Tongue (tissue), 2 donors: ENCODE measurements around the gene CARMIL3. TPM values are rescaled to one million over a fixed set of nuclear protein-coding genes. Genes with fewer than 3 reads are reported as not detected.
"Not testable (repeated sequence)": the region's sequence is repeated elsewhere in the genome, so short reads cannot be mapped to it uniquely, and the experiment has no call there.

Experiments used
- DNase-seq: peaks from one replicate; pipeline ENCODE4 v3.0.0-alpha.2; 2015
- total RNA-seq: library from RNA; depleted of rRNA; stranded (reverse); fragments of >200 nt; gene quantifications from one replicate; pipeline ENCODE4 v1.2.3, GENCODE V29; 2014

CARMIL3 gene
- total RNA-seq, 1 donor from 2014 or later = 0.72 TPM

DNA sequence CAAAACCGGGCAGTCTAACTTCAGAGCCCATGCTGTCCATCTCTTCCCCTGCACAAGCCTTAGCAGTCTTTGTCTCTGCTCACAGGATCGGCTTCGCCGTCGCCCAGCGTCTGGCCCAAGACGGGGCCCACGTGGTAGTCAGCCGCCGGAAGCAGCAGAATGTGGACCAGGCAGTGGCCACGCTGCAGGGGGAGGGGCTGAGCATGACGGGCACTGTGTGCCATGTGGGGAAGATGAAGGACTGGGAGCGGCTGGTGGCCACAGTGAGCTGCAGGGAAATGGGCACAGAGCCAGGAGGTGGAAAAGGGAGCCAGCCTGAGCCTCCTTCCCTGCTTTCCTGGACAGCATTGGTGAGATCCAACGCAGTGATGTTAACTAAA lies 14.2 kb upstream of the CARMIL3 start:
- no peak for DNase-seq

- no peak for DNase-seq
These were observed 13.1 kb upstream of the CARMIL3 start for GRCh38 chr14:24038686-24039085.

GRCh38 chr14:24040692-24041091 lies 11.1 kb upstream of the CARMIL3 start:
- no peak for DNase-seq

DNA sequence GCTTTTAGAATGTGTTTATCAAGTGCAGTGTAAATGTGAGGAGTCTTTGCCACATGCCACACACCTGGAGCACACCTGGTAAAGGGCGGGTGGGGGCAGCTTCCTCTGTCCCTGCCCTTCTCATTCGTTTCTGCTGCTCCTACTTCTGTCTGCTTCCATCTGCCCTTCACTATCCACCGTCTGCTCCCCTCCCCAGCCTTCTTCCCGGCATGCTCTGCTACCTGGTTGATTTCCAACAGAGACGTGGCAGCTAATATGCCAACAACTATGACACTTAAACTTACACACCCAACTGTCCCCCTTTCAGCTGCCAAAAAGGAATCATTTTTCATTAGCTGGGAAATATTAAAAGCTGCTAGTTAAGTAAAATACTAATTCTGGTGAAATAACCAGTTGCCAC lies 9.1 kb upstream of the CARMIL3 start:
- DNase-seq = no peak

GRCh38 chr14:24049002-24049401 lies 2.8 kb upstream of the CARMIL3 start:
- DNase-seq = not testable (repeated sequence)

DNA sequence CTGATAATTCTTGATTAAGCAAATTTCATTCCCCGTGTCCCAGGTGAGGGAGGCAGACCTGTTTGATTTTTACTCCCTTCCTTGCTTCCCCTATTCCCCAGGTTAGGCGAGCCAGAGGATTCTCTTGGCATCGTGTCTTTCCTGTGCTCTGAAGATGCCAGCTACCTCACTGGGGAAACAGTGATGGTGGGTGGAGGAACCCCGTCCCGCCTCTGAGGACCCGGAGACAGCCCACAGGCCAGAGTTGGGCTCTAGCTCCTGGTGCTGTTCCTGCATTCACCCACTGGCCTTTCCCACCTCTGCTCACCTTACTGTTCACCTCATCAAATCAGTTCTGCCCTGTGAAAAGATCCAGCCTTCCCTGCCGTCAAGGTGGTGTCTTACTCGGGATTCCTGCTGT lies 1.1 kb upstream of the CARMIL3 start:
- DNase-seq = not testable (repeated sequence)

DNA sequence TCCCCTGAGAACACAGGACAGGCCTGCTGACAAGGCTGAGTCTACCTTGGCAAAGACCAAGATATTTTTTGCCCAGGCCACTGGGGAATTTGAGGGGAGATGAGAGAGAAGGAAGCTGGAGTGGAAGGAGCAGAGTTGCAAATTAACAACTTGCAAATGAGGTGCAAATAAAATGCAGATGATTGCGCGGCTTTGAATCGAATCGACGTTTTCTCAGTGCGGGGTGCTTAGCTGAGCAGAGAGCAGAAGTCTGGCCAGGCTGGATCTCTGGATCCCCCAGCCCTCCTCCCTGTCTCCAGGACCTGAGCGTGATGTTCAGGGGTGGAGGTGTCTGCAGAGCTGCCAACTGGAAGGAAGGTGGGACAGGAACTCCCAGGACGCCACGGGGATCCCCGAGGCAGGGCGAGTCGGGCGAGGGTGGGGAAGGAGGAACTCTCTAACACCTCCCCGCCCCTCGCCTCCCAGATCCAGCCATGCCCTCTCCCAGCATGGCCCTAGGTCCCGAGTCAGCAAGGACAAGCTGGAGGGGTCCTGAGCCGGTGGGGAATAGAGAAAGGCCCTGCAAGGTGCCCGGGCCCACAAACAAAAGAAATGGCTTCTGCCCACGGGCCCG lies 527 bp upstream of the CARMIL3 start:
- no peak for DNase-seq

DNA sequence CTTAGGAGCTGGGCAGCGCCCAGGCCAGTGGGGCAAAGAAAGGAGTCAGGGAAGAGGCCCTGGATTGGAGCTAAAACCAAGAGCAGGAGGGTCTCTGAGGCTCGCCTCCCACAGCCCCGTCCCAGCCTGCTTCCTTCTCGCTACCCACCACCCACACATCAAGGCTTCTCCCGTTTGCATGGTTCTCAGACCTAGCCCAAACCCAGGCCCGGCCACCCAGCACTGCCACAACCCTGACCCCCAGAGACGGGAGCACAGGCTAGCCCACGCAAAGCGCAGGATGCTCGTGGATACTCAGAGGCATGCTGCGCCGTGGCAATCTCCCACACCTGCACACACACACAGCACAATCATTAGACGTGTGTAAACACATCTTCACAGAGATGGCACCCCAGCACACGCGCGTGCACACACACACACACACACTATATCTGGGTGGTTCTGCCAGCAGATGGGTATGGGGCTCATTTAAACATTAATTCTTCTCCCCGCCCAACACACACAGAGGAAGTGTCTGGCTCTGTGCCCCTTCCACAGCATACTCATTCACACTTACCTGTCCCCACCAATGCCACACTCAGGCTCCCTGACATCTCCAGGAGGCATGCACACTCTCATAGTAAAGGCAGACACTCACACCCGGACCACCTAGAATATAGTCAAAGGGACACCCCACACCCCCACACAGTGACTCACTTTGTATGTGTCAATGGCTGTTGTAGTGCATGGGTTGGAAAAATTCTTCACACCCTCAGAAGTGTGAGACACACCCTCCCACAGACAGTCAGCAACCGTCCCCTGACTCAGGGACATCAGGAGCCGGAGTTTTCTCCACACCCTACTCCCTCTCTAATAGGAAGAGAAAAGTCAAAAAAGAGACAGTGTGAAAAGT lies 1.1 kb downstream of the CARMIL3 start:
- DNase-seq = no peak

GRCh38 chr14:24053548-24054323 lies 1.9 kb downstream of the CARMIL3 start:
- DNase-seq = no peak

DNA sequence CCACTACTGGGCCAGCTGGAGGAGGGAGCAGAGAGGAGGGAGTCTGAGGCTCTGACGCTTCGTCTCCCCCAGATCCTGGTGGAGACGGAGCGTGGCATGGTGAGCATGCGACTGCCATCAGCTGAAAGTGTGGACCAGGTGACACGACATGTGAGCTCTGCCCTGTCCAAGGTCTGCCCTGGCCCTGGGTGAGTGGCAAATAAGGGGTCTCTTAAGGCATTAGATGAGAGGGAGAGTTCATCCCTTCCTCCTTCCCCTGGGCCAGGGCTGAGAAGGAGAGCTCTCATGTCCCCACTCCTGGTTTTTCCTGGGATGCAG lies 2.5 kb downstream of the CARMIL3 start:
- no peak for DNase-seq

GRCh38 chr14:24054646-24055045 lies 2.8 kb downstream of the CARMIL3 start:
- no peak for DNase-seq

- no peak for DNase-seq
These were observed 4.4 kb downstream of the CARMIL3 start for GRCh38 chr14:24055971-24056799.

DNA sequence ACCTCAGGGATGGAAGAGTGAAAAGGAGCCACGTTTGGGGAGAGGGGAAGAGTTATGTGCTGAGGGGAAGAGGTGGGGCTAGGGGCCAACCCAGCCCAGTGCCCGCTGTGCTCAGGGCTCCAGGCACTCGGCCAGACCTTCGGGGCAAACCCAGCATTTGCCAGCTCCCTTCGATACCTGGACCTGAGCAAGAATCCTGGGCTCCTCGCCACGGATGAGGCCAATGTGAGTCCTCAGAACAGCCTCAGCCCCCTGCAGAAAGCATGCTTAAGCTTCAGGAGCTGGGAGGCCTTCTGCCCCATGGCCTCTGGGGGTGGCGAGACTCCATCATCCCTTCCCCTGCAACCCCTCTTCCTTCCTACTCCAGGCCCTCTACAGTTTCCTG lies 5.0 kb downstream of the CARMIL3 start:
- DNase-seq = no peak

GRCh38 chr14:24057271-24057670 lies 5.5 kb downstream of the CARMIL3 start:
- no peak for DNase-seq

GRCh38 chr14:24057867-24058259 lies 6.1 kb downstream of the CARMIL3 start:
- DNase-seq = no peak

- DNase-seq = peak; percentile 75
These were observed 6.6 kb downstream of the CARMIL3 start for GRCh38 chr14:24058260-24058950.

GRCh38 chr14:24058951-24059475 lies 7.2 kb downstream of the CARMIL3 start:
- DNase-seq = no peak

DNA sequence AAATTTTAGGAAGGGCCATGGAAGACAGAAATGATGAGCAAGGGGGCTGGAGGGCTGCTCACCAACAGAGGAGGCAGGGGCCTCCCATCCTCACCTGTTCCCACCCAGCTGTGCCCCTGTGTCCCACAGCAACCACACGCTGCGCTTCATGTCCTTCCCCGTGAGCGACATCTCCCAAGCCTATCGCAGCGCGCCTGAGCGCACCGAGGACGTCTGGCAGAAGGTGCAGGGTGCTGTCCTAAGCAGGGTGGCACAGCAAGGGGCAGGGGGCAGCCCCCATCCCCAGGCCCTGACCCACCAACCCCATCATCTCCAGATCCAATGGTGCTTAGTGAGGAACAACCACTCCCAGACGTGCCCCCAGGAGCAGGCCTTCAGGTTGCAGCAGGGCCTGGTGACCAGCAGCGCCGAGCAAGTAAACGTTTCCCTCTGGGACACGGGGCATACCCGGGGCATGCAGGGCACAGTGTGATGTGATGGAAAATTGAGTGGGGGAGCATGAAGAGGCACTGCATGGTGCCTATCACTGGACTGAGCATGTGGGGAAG lies 8.1 kb downstream of the CARMIL3 start:
- DNase-seq = no peak

DNA sequence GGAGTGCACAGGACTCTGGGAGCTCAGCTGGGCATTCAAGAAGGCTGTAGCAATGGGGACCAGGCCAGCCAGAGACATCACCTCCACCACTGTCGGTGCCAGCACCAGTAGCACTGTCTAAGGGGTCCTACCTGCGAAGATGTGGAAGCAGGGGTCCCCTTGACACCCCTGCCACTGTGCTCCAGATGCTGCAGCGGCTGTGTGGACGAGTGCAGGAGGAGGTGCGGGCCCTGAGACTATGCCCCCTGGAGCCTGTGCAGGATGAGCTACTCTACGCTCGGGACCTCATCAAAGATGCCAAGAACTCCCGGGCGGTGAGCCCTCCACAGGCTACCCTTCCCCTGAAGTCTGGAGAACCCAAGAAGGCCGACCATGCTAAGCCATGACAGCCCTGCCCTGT lies 8.6 kb downstream of the CARMIL3 start:
- DNase-seq = no peak

DNA sequence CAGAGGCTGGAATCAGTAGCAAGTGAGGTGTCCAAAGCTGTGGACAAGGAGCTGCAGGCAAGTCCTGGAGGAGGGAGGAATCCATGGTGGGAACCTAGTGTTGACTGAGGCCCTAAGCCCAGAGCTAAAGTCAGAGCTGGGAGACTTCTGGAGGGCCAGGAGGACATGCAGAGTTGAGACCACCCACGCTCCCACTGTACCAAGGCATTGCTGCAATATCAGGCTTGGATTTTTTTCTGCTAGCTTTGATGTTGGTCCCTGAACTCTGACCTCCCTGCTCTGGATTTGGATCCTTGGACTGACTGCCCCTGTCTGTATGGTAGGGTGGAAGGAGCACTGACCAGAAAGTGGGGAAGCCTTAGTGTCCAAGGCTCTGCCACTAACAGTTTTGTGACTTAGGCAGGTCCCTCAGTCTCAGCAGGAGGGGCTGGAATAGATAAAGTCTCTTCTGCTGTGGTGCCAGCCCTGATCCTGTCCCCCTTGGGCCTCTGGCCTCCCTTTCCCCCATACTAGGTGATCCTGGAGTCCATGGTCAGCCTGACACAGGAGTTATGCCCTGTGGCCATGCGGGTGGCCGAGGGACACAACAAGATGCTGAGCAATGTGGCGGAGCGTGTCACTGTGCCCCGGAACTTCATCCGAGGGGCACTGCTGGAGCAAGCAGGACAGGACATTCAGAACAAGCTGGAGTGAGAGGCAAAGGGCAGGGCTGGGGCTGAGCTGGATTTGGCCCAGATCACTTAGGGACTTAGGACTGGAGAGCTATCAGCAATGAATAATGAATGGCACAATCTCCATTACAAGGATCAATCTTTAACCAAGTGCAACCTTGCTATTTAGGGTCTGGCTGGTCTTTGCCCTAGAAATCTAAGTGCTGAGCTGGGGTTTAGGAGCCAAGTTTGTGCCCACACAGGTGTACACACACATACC lies 9.4 kb downstream of the CARMIL3 start:
- no peak for DNase-seq
